ENCODE results near the gene SEMA3C.

GRCh38 chr7:80733333-80733915, 185.4 kb downstream of the SEMA3C start:
- TF ChIP-seq POLR2AphosphoS5 (IDR thresholded peaks at IDR 0.05; ENCODE audit: insufficient read depth, low read depth, low read length) (no peak), MAX (IDR thresholded peaks at IDR 0.05; ENCODE audit: insufficient read depth, insufficient read length) (no peak), EZH2 (IDR thresholded peaks at IDR 0.05; ENCODE audit: borderline replicate concordance, low read depth, low read length, severe bottlenecking) (no peak), CTCF (IDR thresholded peaks at IDR 0.05; ENCODE audit: extremely low read depth in 1 of 2, insufficient read depth in 1 of 2, low read depth in 1 of 2, low read length in 2 of 2) (no peak), POLR2A (IDR thresholded peaks at IDR 0.05; ENCODE audit: low read depth, low read length) (no peak), JUN (IDR thresholded peaks at IDR 0.05; ENCODE audit: borderline replicate concordance, insufficient read depth, insufficient read length, low read depth) (no peak), MYC (IDR thresholded peaks at IDR 0.05; ENCODE audit: low read depth, low read length) (no peak), GATA2 (IDR thresholded peaks at IDR 0.05; ENCODE audit: insufficient read depth, insufficient read length, low read depth, low read length) (no peak), FOS (IDR thresholded peaks at IDR 0.05; ENCODE audit: borderline replicate concordance, insufficient read depth, low read length) (no peak)
